ENCODE measurements around the gene PSMD7.

GRCh38 chr16:74307383-74307782, 10.8 kb downstream of the PSMD7 start:
- TF ChIP-seq CTCF (IDR thresholded peaks at IDR 0.05): no peak
- TF ChIP-seq EZH2 (IDR thresholded peaks at IDR 0.05; ENCODE audit: borderline replicate concordance, insufficient read depth, low read depth, low read length, poor library complexity, severe bottlenecking): no peak

All from B cell (primary cell).